Activated CD4-positive, CD25-positive, alpha-beta regulatory T cell (primary cell): Measurements from ENCODE around the gene GRK6.

Experiments
- DNase-seq, 4 experiments: peaks; one replicate each; lab custom pipeline; 2025; lab: John Stamatoyannopoulos, UW

The GRK6 gene

GRCh38 chr5:177486256-177486655 lies 59.8 kb downstream of the GRK6 start:
- DNase-seq = no peak

GRCh38 chr5:177487144-177487543 lies 60.7 kb downstream of the GRK6 start:
- DNase-seq = no peak

GRCh38 chr5:177487975-177488374 lies 61.5 kb downstream of the GRK6 start:
- DNase-seq = no peak

GRCh38 chr5:177489119-177489716 lies 62.7 kb downstream of the GRK6 start:
- no peak for DNase-seq

GRCh38 chr5:177490311-177490991 lies 64.0 kb downstream of the GRK6 start:
- no peak for DNase-seq

- DNase-seq = no peak
Measured at GRCh38 chr5:177490992-177491391, 64.5 kb downstream of the GRK6 start.

- DNase-seq = no peak
Measured at GRCh38 chr5:177491429-177491945, 65.0 kb downstream of the GRK6 start.

- DNase-seq = no peak
Measured at GRCh38 chr5:177491983-177492746, 65.7 kb downstream of the GRK6 start.
